H9 (cell line): ENCODE measurements around the gene KAT8. TPM values are rescaled to one million over a fixed set of nuclear protein-coding genes. Genes with fewer than 3 reads are reported as not detected.

ENCODE experiments used
- DNase-seq: peaks from one replicate; pipeline ENCODE4 v3.0.0-alpha.2; 2017
- H2AFZ ChIP-seq: one replicate; pipeline ENCODE4 v1.6.1; 2013; ENCODE audit warnings: mild to moderate bottlenecking, low read length, control low read depth, moderate library complexity
- H2AK5ac ChIP-seq: 2 replicates; pipeline ENCODE4 v1.6.1; 2013; ENCODE audit warnings: low read length, control low read depth, mixed read lengths; ENCODE audit not compliant: insufficient read length
- H2BK120ac ChIP-seq: one replicate; pipeline ENCODE4 v1.6.1; 2013; ENCODE audit warnings: low read depth, mild to moderate bottlenecking, low read length, control low read depth, inconsistent platforms; ENCODE audit not compliant: poor library complexity, severe bottlenecking
- H2BK12ac ChIP-seq: 2 replicates; pipeline ENCODE4 v1.6.1; 2013; ENCODE audit warnings: low read length, control low read depth, mixed read lengths, low read depth; ENCODE audit not compliant: insufficient read length
- H2BK15ac ChIP-seq: 2 replicates; pipeline ENCODE4 v1.6.1; 2013; ENCODE audit warnings: low read depth, low read length, control low read depth
- H2BK20ac ChIP-seq: one replicate; pipeline ENCODE4 v1.6.1; 2013; ENCODE audit warnings: low read depth, mild to moderate bottlenecking, low read length, control low read depth, inconsistent platforms; ENCODE audit not compliant: poor library complexity, severe bottlenecking
- H2BK5ac ChIP-seq: 2 replicates; pipeline ENCODE4 v1.6.1; 2013; ENCODE audit warnings: low read length, control low read depth, mixed read lengths; ENCODE audit not compliant: insufficient read length
- H3K14ac ChIP-seq: 2 replicates; pipeline ENCODE4 v1.6.1; 2013; ENCODE audit warnings: low read length, control low read depth; ENCODE audit not compliant: insufficient read depth
- H3K18ac ChIP-seq: 2 replicates; pipeline ENCODE4 v1.6.1; 2013; ENCODE audit warnings: low read depth, mild to moderate bottlenecking, mixed read lengths, low read length, control low read depth; ENCODE audit not compliant: insufficient read length
- H3K23ac ChIP-seq: 2 replicates; pipeline ENCODE4 v1.6.1; 2013; ENCODE audit warnings: low read length, control low read depth, mixed read lengths, low read depth; ENCODE audit not compliant: insufficient read length
- H3K23me2 ChIP-seq: 2 replicates; pipeline ENCODE4 v1.6.1; 2013; ENCODE audit warnings: low read depth, mild to moderate bottlenecking, mixed read lengths, low read length, control low read depth; ENCODE audit not compliant: insufficient read length, poor library complexity, severe bottlenecking
- H3K27ac ChIP-seq: 2 replicates; pipeline ENCODE4 v1.5.1; 2013; ENCODE audit warnings: low read length, control low read depth, mixed read lengths, low read depth; ENCODE audit not compliant: insufficient read length
- H3K27me3 ChIP-seq: 2 replicates; pipeline ENCODE4 v1.6.1; 2013; ENCODE audit warnings: low read length, control low read depth, inconsistent platforms; ENCODE audit not compliant: insufficient read depth
- H3K4ac ChIP-seq: 2 replicates; pipeline ENCODE4 v1.6.1; 2013; ENCODE audit warnings: low read depth, mild to moderate bottlenecking, control low read depth, inconsistent platforms, low read length, moderate library complexity
- H3K4me1 ChIP-seq: 2 replicates; pipeline ENCODE4 v1.6.1; 2013; ENCODE audit warnings: low read length, control low read depth, inconsistent platforms; ENCODE audit not compliant: insufficient read depth
- H3K4me2 ChIP-seq: 2 replicates; pipeline ENCODE4 v1.6.1; 2013; ENCODE audit warnings: low read length, control low read depth, mixed read lengths; ENCODE audit not compliant: insufficient read length, insufficient read depth
- H3K56ac ChIP-seq: 2 replicates; pipeline ENCODE4 v1.6.1; 2013; ENCODE audit warnings: low read depth, mild to moderate bottlenecking, mixed read lengths, low read length, control low read depth; ENCODE audit not compliant: insufficient read length
- H3K79me1 ChIP-seq: 2 replicates; pipeline ENCODE4 v1.6.1; 2013; ENCODE audit warnings: low read depth, mild to moderate bottlenecking, moderate library complexity, low read length, control low read depth, inconsistent platforms; ENCODE audit not compliant: insufficient read depth, poor library complexity, severe bottlenecking
- H3K79me2 ChIP-seq: 2 replicates; pipeline ENCODE4 v1.6.1; 2013; ENCODE audit warnings: low read length, control low read depth, inconsistent platforms; ENCODE audit not compliant: insufficient read depth
- H3K9ac ChIP-seq: 2 replicates; pipeline ENCODE4 v1.6.1; 2013; ENCODE audit warnings: low read length, control low read depth, mixed read lengths; ENCODE audit not compliant: insufficient read length; ENCODE audit errors: extremely low read depth
- H3K9me3 ChIP-seq: one replicate; pipeline ENCODE4 v1.6.1; 2013; ENCODE audit warnings: low read depth, low read length, inconsistent platforms; ENCODE audit not compliant: control insufficient read depth
- H3T11ph ChIP-seq: one replicate; pipeline ENCODE4 v1.6.1; 2013; ENCODE audit warnings: mild to moderate bottlenecking, low read length, control low read depth, inconsistent platforms
- H4K20me1 ChIP-seq: one replicate; pipeline ENCODE4 v1.6.1; 2013; ENCODE audit not compliant: control insufficient read depth, insufficient read length, insufficient read depth
- H4K5ac ChIP-seq: 2 replicates; pipeline ENCODE4 v1.6.1; 2013; ENCODE audit warnings: low read depth, mild to moderate bottlenecking, mixed read lengths, low read length, control low read depth; ENCODE audit not compliant: insufficient read length
- H4K8ac ChIP-seq: replicated peaks from 2 replicates; pipeline ENCODE4 v1.6.1; 2013; ENCODE audit warnings: low read length, control low read depth, mixed read lengths, low read depth; ENCODE audit not compliant: insufficient read length
- H4K91ac ChIP-seq: 2 replicates; pipeline ENCODE4 v1.6.1; 2013; ENCODE audit warnings: low read depth, mild to moderate bottlenecking, moderate library complexity, mixed read lengths, low read length, control low read depth; ENCODE audit not compliant: insufficient read length
- H3K27ac Mint-ChIP-seq, 3 experiments: 2 replicates in 2 of 3; 3 replicates in 1 of 3; pipeline ENCODE4 v1.8.0; 2020 to 2021; ENCODE audit warnings: mixed read lengths in 3 of 3, mild to moderate bottlenecking in 1 of 3, moderate library complexity in 1 of 3
- H3K27me3 Mint-ChIP-seq: 2 replicates; pipeline ENCODE4 v1.8.0; 2021; ENCODE audit warnings: low read depth, mild to moderate bottlenecking, moderate library complexity, mixed read lengths
- H3K36me3 Mint-ChIP-seq, 3 experiments: 2 replicates in 2 of 3; 3 replicates in 1 of 3; pipeline ENCODE4 v1.8.0; 2020 to 2021; ENCODE audit warnings: low read depth in 3 of 3, mixed read lengths in 3 of 3; ENCODE audit not compliant: insufficient read depth in 1 of 3
- H3K4me1 Mint-ChIP-seq, 2 experiments: 2 replicates each; pipeline ENCODE4 v1.8.0; 2020; ENCODE audit warnings: mixed read lengths in 2 of 2
- H3K4me3 Mint-ChIP-seq, 2 experiments: 2 replicates in 1 of 2; 3 replicates in 1 of 2; pipeline ENCODE4 v1.8.0; 2020 to 2021; ENCODE audit warnings: mild to moderate bottlenecking in 2 of 2, mixed read lengths in 2 of 2, moderate library complexity in 1 of 2
- H3K9me3 Mint-ChIP-seq, 2 experiments: 2 replicates in 1 of 2; 3 replicates in 1 of 2; pipeline ENCODE4 v1.8.0; 2020; ENCODE audit warnings: mild to moderate bottlenecking in 2 of 2, mixed read lengths in 2 of 2, moderate library complexity in 1 of 2
- CTCF ChIP-seq: fragments of 200-600 bp; sonication (generic); conservative IDR thresholded peaks from 3 replicates; pipeline ENCODE4 v1.8.0; 2021; ENCODE audit warnings: antibody characterized with exemption, mild to moderate bottlenecking
- WGBS: extraction: QIAGEN DNeasy Blood & Tissue Kit; methylation state at CpG from one replicate; pipeline ENCODE4 v1.1.7; 2013; ENCODE audit warnings: missing lambda C conversion rate, low lambda C conversion rate, mixed read lengths; ENCODE audit not compliant: insufficient read length; ENCODE audit errors: extremely low coverage; 5-methylcytosine and 5-hydroxymethylcytosine counted together
- total RNA-seq: library from RNA; stranded (reverse); gene quantifications from 2 replicates; pipeline ENCODE4 v1.2.1, GENCODE V29; 2021

KAT8 gene
- total RNA-seq, 1 experiment from 2014 or later = 52.1 TPM

GRCh38 chr16:31093132-31093703 is 24.2 kb upstream of the KAT8 start:
- no peak overlapping the region for H3K4ac ChIP-seq
- H3K27ac ChIP-seq = no peak overlapping the region
- H3K9me3 ChIP-seq = no peaks in the 10 kb centered on the region
- H2BK15ac ChIP-seq = no peak overlapping the region
- no peak overlapping the region for H2BK120ac ChIP-seq
- no peak overlapping the region for H4K5ac ChIP-seq
- Mint-ChIP-seq H3K4me1 (peaks cover 9 to 15% of the 10 kb centered on the region in 2 experiments), H3K27me3 (no peaks in the 10 kb centered on the region; the same call in 1 of the 2 replicates), H3K4me3 (peak overlapping the region; percentile 92 to 99), H3K9me3 (no peaks in the 10 kb centered on the region; a peak in 1 of 5 replicates), H3K27ac (no peak overlapping the region), H3K36me3 (peaks cover 5 to 22% (median 22%) of the 10 kb centered on the region in 3 experiments; a peak in 6 of 7 replicates)
- no peak overlapping the region for H2AK5ac ChIP-seq
- H4K91ac ChIP-seq = no peak overlapping the region
- DNase-seq = peak; percentile 69
- peaks cover 2% of the 10 kb centered on the region; the same call in 1 of the 2 replicates for H3K79me2 ChIP-seq
- WGBS = no CpG with 5 or more reads among the region's 17 CpGs
- H3K9ac ChIP-seq = no peak overlapping the region
- peaks cover 2% of the 10 kb centered on the region; the same call in 1 of the 2 replicates for H3K4me1 ChIP-seq
- TF ChIP-seq CTCF = no peak
- H3K23me2 ChIP-seq = peaks cover 11% of the 10 kb centered on the region
- no peak overlapping the region for H2BK12ac ChIP-seq
- H3K23ac ChIP-seq = no peak overlapping the region
- no peak overlapping the region for H3K18ac ChIP-seq
- no peaks in the 10 kb centered on the region for H3K27me3 ChIP-seq
- no peak overlapping the region for H2BK20ac ChIP-seq
- no peak overlapping the region for H3K56ac ChIP-seq
- H4K20me1 ChIP-seq = peaks cover 3% of the 10 kb centered on the region
- H2AFZ ChIP-seq = no peak overlapping the region
- no peak overlapping the region for H2BK5ac ChIP-seq
- H3K14ac ChIP-seq = no peak overlapping the region
- no peak overlapping the region for H3T11ph ChIP-seq
- H4K8ac ChIP-seq = no peak overlapping the region
- H3K4me2 ChIP-seq = peak overlapping the region; percentile 52
- H3K79me1 ChIP-seq = peaks cover 2% of the 10 kb centered on the region
